HepG2 (cell line): ENCODE measurements around the gene MACROD2. TPM values are rescaled to one million over a fixed set of nuclear protein-coding genes. Genes with fewer than 3 reads are reported as not detected.
A peak's percentile ranks its signal among the peaks of the same experiment; 100 is the strongest.

Experiments used
- ATAC-seq: fragments of 200-7000 bp; cut with Tn5 transposase; 3 replicates; pipeline ENCODE4 v1.9.1; 2020; ENCODE audit warnings: mild to moderate bottlenecking, moderate library complexity
- BruUV-seq: library from RNA; stranded (reverse); fragments of 400-500 nt; replicated peaks from 2 replicates; lab custom pipeline; 2021; lab: Mats Ljungman, UMichigan
- CTCF ChIA-PET: fragments of 300-600 bp; formaldehyde crosslinking; extraction: SDS; loops from one replicate; lab custom pipeline; 2021; ENCODE audit warnings: low total read pairs, inconsistent platforms, low intra/inter-chr PET ratio; lab: Yijun Ruan, JAX
- POLR2A ChIA-PET: fragments of 350-600 bp; sonication (Branson Sonifier 250); formaldehyde crosslinking; loops from one replicate; lab custom pipeline; 2020; ENCODE audit warnings: antibody characterized with exemption, inconsistent platforms; lab: Yijun Ruan, JAX
- DNase-seq: peaks from one replicate; pipeline ENCODE4 v3.0.0-alpha.2; 2015; ENCODE audit warnings: low spot score
- FAIRE-seq: peaks from 3 replicates; lab custom pipeline; 2011; peaks lifted over from hg19 to GRCh38; lab: Jason Lieb, UNC
- H2AFZ ChIP-seq: one replicate; pipeline ENCODE4 v1.6.1; 2011; ENCODE audit warnings: low read length, inconsistent platforms
- H3K27ac ChIP-seq: fragments of 300-600 bp; 3 replicates; pipeline ENCODE4 v1.8.0; 2011; ENCODE audit warnings: mixed run types, mild to moderate bottlenecking, mixed read lengths, low read length, inconsistent platforms; ENCODE audit not compliant: insufficient read depth; ENCODE audit errors: extremely low read length
- H3K27me3 ChIP-seq, 2 experiments: fragments of 200-600 bp in 1 of 2; 2 replicates in 1 of 2; 3 replicates in 1 of 2; pipeline versions ENCODE4 v1.6.0 to v1.8.0; 2011; ENCODE audit warnings: low read length in 2 of 2, mild to moderate bottlenecking in 2 of 2, moderate library complexity in 2 of 2, inconsistent platforms in 1 of 2; ENCODE audit not compliant: insufficient read depth in 2 of 2, control insufficient read depth in 1 of 2
- H3K36me3 ChIP-seq, 2 experiments: fragments of 200-600 bp in 1 of 2; replicated peaks in 1 of 2; 2 replicates in 1 of 2; 3 replicates in 1 of 2; pipeline versions ENCODE4 v1.5.1 to v1.8.0; 2011; ENCODE audit warnings: low read length in 2 of 2, inconsistent platforms in 1 of 2; ENCODE audit not compliant: insufficient read depth in 2 of 2, control insufficient read depth in 1 of 2
- H3K4me1 ChIP-seq: 2 replicates; pipeline ENCODE4 v1.5.1; 2012; ENCODE audit warnings: low read length, inconsistent platforms; ENCODE audit not compliant: insufficient read depth
- H3K4me2 ChIP-seq: 2 replicates; pipeline ENCODE4 v1.6.0; 2011; ENCODE audit warnings: low read depth, low read length, inconsistent platforms
- H3K4me3 ChIP-seq, 3 experiments: fragments of 200-600 bp in 1 of 3; sonication (generic), shearing (Covaris generic) in 1 of 3; replicated peaks in 1 of 3; 2 replicates each; pipeline ENCODE4 v1.5.1; 2011 to 2016; ENCODE audit warnings: low read length in 3 of 3, inconsistent platforms in 2 of 3, low read depth in 2 of 3, mild to moderate bottlenecking in 2 of 3, control low read depth in 1 of 3, mixed read lengths in 1 of 3; ENCODE audit not compliant: insufficient read depth in 1 of 3
- H3K79me2 ChIP-seq: one replicate; pipeline ENCODE4 v1.6.1; 2011; ENCODE audit warnings: low read length, inconsistent platforms; ENCODE audit not compliant: insufficient read depth
- H3K9ac ChIP-seq: 2 replicates; pipeline ENCODE4 v1.6.0; 2011; ENCODE audit warnings: mild to moderate bottlenecking, low read depth, low read length, inconsistent platforms; ENCODE audit not compliant: insufficient read depth
- H3K9me3 ChIP-seq: 2 replicates; pipeline ENCODE4 v1.5.1; 2012; ENCODE audit warnings: mild to moderate bottlenecking, low read length
- H4K20me1 ChIP-seq: 2 replicates; pipeline ENCODE4 v1.6.0; 2011; ENCODE audit warnings: inconsistent platforms, mild to moderate bottlenecking, low read length, moderate library complexity; ENCODE audit not compliant: insufficient read depth
- ARID5B ChIP-seq: IDR thresholded peaks from 2 replicates; pipeline ENCODE4 v1.4.0; 2020; ENCODE audit warnings: mild to moderate bottlenecking, missing genetic modification reagents
- CCAR2 ChIP-seq: fragments of 200-400 bp; formaldehyde crosslinking; optimal IDR thresholded peaks from 2 replicates; pipeline ENCODE3; 2018; ENCODE audit warnings: low read depth, mild to moderate bottlenecking, low read length, moderate library complexity
- FOXK1 ChIP-seq: sonication (generic); formaldehyde crosslinking; IDR thresholded peaks from 2 replicates; pipeline ENCODE4 v1.4.0; 2020; ENCODE audit warnings: low read depth, missing genetic modification reagents, borderline replicate concordance
- HOMEZ ChIP-seq: IDR thresholded peaks from 2 replicates; pipeline ENCODE4 v1.6.1; 2016; ENCODE audit warnings: low read depth
- POGK ChIP-seq: sonication (generic); formaldehyde crosslinking; conservative IDR thresholded peaks from 2 replicates; pipeline ENCODE4 v1.8.0; 2022; ENCODE audit warnings: mild to moderate bottlenecking, moderate library complexity, missing genetic modification reagents
- RBAK ChIP-seq: sonication (generic); formaldehyde crosslinking; IDR thresholded peaks from 2 replicates; pipeline ENCODE4 v1.5.1; 2020; ENCODE audit warnings: mild to moderate bottlenecking, missing genetic modification reagents
- SP140L ChIP-seq: sonication (generic); formaldehyde crosslinking; IDR thresholded peaks from 2 replicates; pipeline ENCODE4 v1.4.0; 2020; ENCODE audit warnings: missing genetic modification reagents, borderline replicate concordance
- TRAFD1 ChIP-seq: sonication (generic); formaldehyde crosslinking; IDR thresholded peaks from 2 replicates; pipeline ENCODE4 v1.5.1; 2020; ENCODE audit warnings: missing genetic modification reagents, mild to moderate bottlenecking, borderline replicate concordance
- ZNF263 ChIP-seq: sonication (generic); formaldehyde crosslinking; IDR thresholded peaks from 2 replicates; pipeline ENCODE4 v1.4.0; 2020; ENCODE audit warnings: missing genetic modification reagents
- ZNF354B ChIP-seq: sonication (generic); formaldehyde crosslinking; IDR thresholded peaks from 2 replicates; pipeline ENCODE4 v1.8.0; 2022; ENCODE audit warnings: mild to moderate bottlenecking, missing genetic modification reagents
- WGBS: methylation state at CpG from one replicate; pipeline ENCODE4 v1.1.6; 2017; ENCODE audit warnings: low lambda C conversion rate; 5-methylcytosine and 5-hydroxymethylcytosine counted together
- in situ Hi-C: cut with HindIII; loops from 2 replicates; pipeline ENCODE4 v1.10.0; 2017; ENCODE audit warnings: low pct_unique_long_range_greater_than_20kb; ENCODE audit not compliant: extremely low pct_ligation_motif_present
- intact Hi-C: fragments of 100-400 bp; cut with micrococcal nuclease; formaldehyde crosslinking; loops from one replicate; pipeline ENCODE4 v1.10.0; 2022; ENCODE audit not compliant: unreplicated experiment
- polyA plus RNA-seq, 8 experiments: library from polyadenylated mRNA; depleted of rRNA in 3 of 8; stranded (reverse) in 7 of 8; unstranded in 1 of 8; fragments of >200 nt; fragmentation: Illumina TruSeq in 4 of 8; extraction: Trizol in 4 of 8; gene quantifications; 2 replicates each; pipeline versions ENCODE4 v1.2.1 to v1.2.3, GENCODE V29; 2011 to 2016; ENCODE audit warnings: low read depth in 4 of 8, missing spikeins in 1 of 8, mixed read lengths in 1 of 8; ENCODE audit not compliant: insufficient read depth in 1 of 8
- total RNA-seq, 5 experiments: library from RNA; depleted of rRNA; stranded (reverse); fragments of >200 nt; fragmentation: Illumina TruSeq; extraction: Trizol; gene quantifications; 2 replicates each; pipeline ENCODE4 v1.2.3, GENCODE V29; 2016; ENCODE audit warnings: low read depth in 1 of 5

Gene MACROD2
- total and polyA plus RNA-seq, 2 of the 13 experiments (the other 11 are each of a cell fraction or from before 2014, with no cell fraction given) = 0.13 to 0.51 TPM

GRCh38 chr20:15236812-15237211, 1241.5 kb downstream of the MACROD2 start:
- H3K27ac ChIP-seq = no peak overlapping the region
- no peak overlapping the region for H3K4me3 ChIP-seq
- intact Hi-C loops (loop anchor here (1.0 to 5.0 kb wide), 3 partner anchors 400 to 900 kb away; partner anchors contain the start of gene FLRT3), in situ Hi-C loops (no loop called here)
- H4K20me1 ChIP-seq = no peaks in the 10 kb centered on the region
- CTCF ChIA-PET = interaction anchor here (1.3 kb wide), 1 partner anchor 899 kb away, joined by 6 read pairs; the partner anchor contains the start of gene FLRT3
- no peaks in the 10 kb centered on the region for H3K9me3 ChIP-seq
- ATAC-seq (peak; percentile 99), DNase-seq (peak; percentile 58), FAIRE-seq (no peak)
- no peaks in the 10 kb centered on the region for H3K27me3 ChIP-seq
- no TSS peak for BruUV-seq
- no peaks in the 10 kb centered on the region for H3K4me1 ChIP-seq
- H2AFZ ChIP-seq = no peak overlapping the region
- 0% methylated on average over 1 of the region's 1 CpG for WGBS
- H3K36me3 ChIP-seq = no peaks in the 10 kb centered on the region
- H3K79me2 ChIP-seq = no peaks in the 10 kb centered on the region
- POLR2A ChIA-PET = no interaction called here
- H3K9ac ChIP-seq = no peak overlapping the region
- H3K4me2 ChIP-seq = no peak overlapping the region
- TF ChIP-seq HOMEZ (CRISPR knock-in tag) (peak; percentile 40; the same call in 1 of the 2 replicates), FOXK1 (CRISPR knock-in tag) (0 out of 2 replicates have a peak, but pooled peaks have one; percentile 30), TRAFD1 (no peak), RBAK (no peak), SP140L (0 out of 2 replicates have a peak, but pooled peaks have one; percentile 48), ZNF263 (no peak), CCAR2 (no peak), ZNF354B (CRISPR knock-in tag) (no peak), POGK (0 out of 2 replicates have a peak, but pooled peaks have one; percentile 40), ARID5B (CRISPR knock-in tag) (peak; percentile 11; the same call in 1 of the 2 replicates)
